Stimulated activated CD4-positive, alpha-beta T cell treated with anti-CD3 and anti-CD28 coated beads, Interleukin-12 subunit alpha, Interleukin-12 subunit beta, amount 100 ng/mL, for 24 hours (primary cell): ENCODE measurements around the gene DYRK1B.
"Not testable (repeated sequence)": the region's sequence is repeated elsewhere in the genome, so short reads cannot be mapped to it uniquely, and the experiment has no call there.

ENCODE experiments used
- DNase-seq, 2 experiments: peaks; one replicate each; pipeline ENCODE4 v3.0.0-alpha.2; 2020; ENCODE audit warnings: low read depth in 2 of 2

DYRK1B gene

GRCh38 chr19:39810424-39810823 lies 23.5 kb downstream of the DYRK1B start:
- DNase-seq = no peak

GRCh38 chr19:39809368-39809767 lies 24.6 kb downstream of the DYRK1B start:
- DNase-seq = no peak

GRCh38 chr19:39808688-39809087 lies 25.3 kb downstream of the DYRK1B start:
- not testable (repeated sequence) for DNase-seq

GRCh38 chr19:39807846-39808364 lies 26.1 kb downstream of the DYRK1B start:
- DNase-seq = no peak

GRCh38 chr19:39805104-39805503 lies 28.9 kb downstream of the DYRK1B start:
- DNase-seq = no peak

GRCh38 chr19:39802958-39803357 lies 31.0 kb downstream of the DYRK1B start:
- DNase-seq = no peak

- DNase-seq = no peak
These were observed 36.9 kb downstream of the DYRK1B start for GRCh38 chr19:39797083-39797482.

GRCh38 chr19:39796000-39796498 lies 37.9 kb downstream of the DYRK1B start:
- no peak for DNase-seq

- DNase-seq = no peak
These were observed 39.0 kb downstream of the DYRK1B start for GRCh38 chr19:39795001-39795400.

- peak; percentile 44 to 71 for DNase-seq
These were observed 40.9 kb downstream of the DYRK1B start for GRCh38 chr19:39792999-39793546.

GRCh38 chr19:39788244-39788643 lies 45.7 kb downstream of the DYRK1B start:
- DNase-seq = no peak

- DNase-seq = no peak
These were observed 53.1 kb downstream of the DYRK1B start for GRCh38 chr19:39780894-39781293.

GRCh38 chr19:39778763-39779162 lies 55.2 kb downstream of the DYRK1B start, which contains the start of gene LEUTX:
LEUTX (plus strand) TSS chr19:39778854; CDS start chr19:39778921, 67 bp downstream.
- no peak for DNase-seq
